ENCODE results near the gene CPLANE2.
"Not testable (repeated sequence)": the region's sequence is repeated elsewhere in the genome, so short reads cannot be mapped to it uniquely, and the experiment has no call there.

Gene CPLANE2

GRCh38 chr1:16231331-16232315 is 5.4 kb downstream of the CPLANE2 start:
- DNase-seq, result no peak

GRCh38 chr1:16230744-16231143 is 6.2 kb downstream of the CPLANE2 start:
- DNase-seq, result no peak

GRCh38 chr1:16229976-16230740 is 6.8 kb downstream of the CPLANE2 start:
- DNase-seq, result no peak

GRCh38 chr1:16226490-16227179 is 10.3 kb downstream of the CPLANE2 start:
- DNase-seq, result peak in 5 of 51 donors; percentile 9 to 33 (median 17)

- no peak for DNase-seq
These were observed 10.9 kb downstream of the CPLANE2 start for GRCh38 chr1:16226129-16226489.

- DNase-seq, result no peak
These were observed 12.5 kb downstream of the CPLANE2 start for GRCh38 chr1:16224472-16224871.

GRCh38 chr1:16222716-16223115 is 14.3 kb downstream of the CPLANE2 start:
- not testable (repeated sequence) for DNase-seq

GRCh38 chr1:16221499-16221898 is 15.5 kb downstream of the CPLANE2 start:
- DNase-seq, result no peak

- no peak for DNase-seq
These were observed 16.9 kb downstream of the CPLANE2 start for GRCh38 chr1:16219968-16220500.

GRCh38 chr1:16218674-16219071 is 18.3 kb downstream of the CPLANE2 start:
- DNase-seq, result no peak

GRCh38 chr1:16218014-16218673 is 18.8 kb downstream of the CPLANE2 start:
- no peak for DNase-seq

- DNase-seq, result peak; percentile 28 to 96 (median 82)
These were observed 19.8 kb downstream of the CPLANE2 start for GRCh38 chr1:16217061-16217785.

GRCh38 chr1:16215882-16216753 is 20.9 kb downstream of the CPLANE2 start:
- DNase-seq, result peak in 31 of 51 donors; percentile 25 to 77 (median 48)

- DNase-seq, result not testable (repeated sequence)
These were observed 21.7 kb downstream of the CPLANE2 start for GRCh38 chr1:16215240-16215639.

- not testable (repeated sequence) for DNase-seq
These were observed 23.4 kb downstream of the CPLANE2 start for GRCh38 chr1:16213544-16213943.

GRCh38 chr1:16213013-16213412 is 24.0 kb downstream of the CPLANE2 start:
- no peak for DNase-seq

- no peak for DNase-seq
These were observed 24.6 kb downstream of the CPLANE2 start, which contains the start of gene ARHGEF19 for GRCh38 chr1:16212251-16212961. ARHGEF19 (minus strand) TSS chr1:16212652; CDS start chr1:16209054, 3,598 bp downstream.

GRCh38 chr1:16211824-16212223 is 25.2 kb downstream of the CPLANE2 start:
- no peak for DNase-seq
